T-helper 1 cell treated with Interleukin-12 subunit alpha and Interleukin-12 subunit beta and Interleukin-4 antibody, amounts not matched to agents 30 μg/mL and 1 μg/mL, for 36 hours (primary cell): ENCODE results near the gene ASTL.

Source experiments
- H3K27ac Mint-ChIP-seq: one replicate; pipeline ENCODE4 v1.8.0; 2021; ENCODE audit warnings: mild to moderate bottlenecking, mixed read lengths
- H3K27me3 Mint-ChIP-seq: one replicate; pipeline ENCODE4 v1.8.0; 2021; ENCODE audit warnings: low read depth, mixed read lengths
- H3K36me3 Mint-ChIP-seq: one replicate; pipeline ENCODE4 v1.8.0; 2021; ENCODE audit warnings: low read depth, mixed read lengths
- H3K4me1 Mint-ChIP-seq: one replicate; pipeline ENCODE4 v1.8.0; 2021; ENCODE audit warnings: low read depth, mixed read lengths
- H3K4me3 Mint-ChIP-seq: one replicate; pipeline ENCODE4 v1.8.0; 2021; ENCODE audit warnings: mild to moderate bottlenecking, moderate library complexity, mixed read lengths
- H3K9me3 Mint-ChIP-seq: one replicate; pipeline ENCODE4 v1.8.0; 2021; ENCODE audit warnings: mixed read lengths

Gene ASTL

DNA sequence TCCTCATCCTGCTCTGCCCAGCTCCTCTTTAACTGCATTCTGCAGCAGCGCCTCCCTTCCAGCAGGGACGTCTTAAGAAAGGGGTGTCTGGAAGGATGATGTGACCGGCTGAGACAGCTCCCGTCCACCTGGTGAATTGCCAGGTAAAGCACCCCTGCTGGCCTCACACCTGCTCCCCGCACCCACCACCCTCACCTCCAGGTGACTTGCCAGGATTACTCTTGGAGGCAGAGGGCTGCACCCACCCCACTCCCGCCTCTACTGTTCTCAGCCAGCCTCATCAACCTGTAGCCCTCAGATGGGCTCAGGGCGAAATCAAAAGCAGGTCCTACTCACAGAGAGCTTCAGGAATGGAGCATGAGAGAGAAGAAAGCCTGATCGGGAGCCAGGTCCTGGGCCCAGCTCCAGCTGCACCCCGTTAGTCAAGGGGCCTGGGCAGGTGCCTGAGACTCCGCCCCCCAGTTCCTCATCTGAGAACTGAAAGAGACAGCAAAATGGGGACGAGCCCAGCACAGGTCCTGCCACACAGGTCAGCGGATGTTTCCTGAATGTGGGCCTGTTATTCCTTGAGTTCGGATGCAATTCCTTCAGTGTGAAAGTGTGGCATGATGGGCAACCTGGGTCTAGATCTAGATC lies 27.6 kb downstream of the ASTL start:
- H3K27ac Mint-ChIP-seq: no peak overlapping the region
- H3K36me3 Mint-ChIP-seq: no peaks in the 10 kb centered on the region
- H3K9me3 Mint-ChIP-seq: peaks cover 2% of the 10 kb centered on the region
- peaks cover 17% of the 10 kb centered on the region for H3K27me3 Mint-ChIP-seq
- H3K4me3 Mint-ChIP-seq: no peak overlapping the region
- H3K4me1 Mint-ChIP-seq: peaks cover 6% of the 10 kb centered on the region

DNA sequence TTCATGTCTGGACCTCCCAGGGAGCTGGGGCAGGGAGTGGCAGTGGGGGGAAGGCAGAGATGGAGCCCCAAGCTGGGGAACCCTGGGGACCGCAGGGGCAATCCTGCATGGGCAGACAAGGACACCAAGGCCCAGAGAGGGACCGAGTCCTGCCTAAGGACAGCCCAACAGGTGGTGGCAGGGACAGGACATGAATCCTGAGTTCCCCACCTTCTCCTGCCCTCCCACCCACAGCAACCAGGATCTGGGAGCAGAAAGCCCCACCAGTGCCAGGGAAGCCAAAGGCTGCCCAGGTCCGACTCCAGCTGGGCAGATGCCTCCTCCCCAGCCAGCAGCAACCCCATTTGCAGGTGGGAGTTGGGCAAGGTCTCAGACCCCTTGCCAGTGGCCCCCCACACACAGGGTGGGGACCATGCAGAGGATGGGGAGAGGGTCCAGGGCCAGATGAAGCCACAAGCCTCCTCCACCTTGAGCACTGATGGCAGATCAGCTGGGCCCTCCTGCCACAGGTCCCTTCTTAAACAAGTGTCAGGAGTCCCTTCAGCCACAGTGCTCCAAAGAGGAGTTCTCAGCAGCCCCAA lies 28.3 kb downstream of the ASTL start:
- Mint-ChIP-seq H3K9me3 (peaks cover 9% of the 10 kb centered on the region), H3K4me1 (no peaks in the 10 kb centered on the region), H3K27me3 (peaks cover 10% of the 10 kb centered on the region), H3K27ac (no peak overlapping the region), H3K4me3 (no peak overlapping the region), H3K36me3 (no peaks in the 10 kb centered on the region)

DNA sequence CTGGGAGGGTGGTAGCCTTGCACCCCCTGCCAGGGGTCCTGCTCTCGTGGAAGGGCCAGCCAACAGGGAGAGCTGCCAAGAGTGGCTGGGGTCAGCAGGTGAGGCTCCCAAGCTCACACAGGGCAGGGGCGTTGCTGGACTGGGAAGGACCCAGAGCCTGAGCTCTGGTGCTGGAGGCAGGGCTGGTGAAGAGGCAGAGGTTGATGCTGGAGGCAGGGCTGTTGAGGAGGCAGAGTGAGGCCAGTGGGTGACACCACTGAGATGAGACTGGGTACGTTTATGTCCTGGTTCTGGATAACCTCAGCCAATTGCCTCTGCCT lies 29.0 kb downstream of the ASTL start:
- H3K27me3 Mint-ChIP-seq: peaks cover 5% of the 10 kb centered on the region
- peaks cover 12% of the 10 kb centered on the region for H3K9me3 Mint-ChIP-seq
- no peak overlapping the region for H3K4me3 Mint-ChIP-seq
- no peak overlapping the region for H3K27ac Mint-ChIP-seq
- no peaks in the 10 kb centered on the region for H3K4me1 Mint-ChIP-seq
- H3K36me3 Mint-ChIP-seq: no peaks in the 10 kb centered on the region

DNA sequence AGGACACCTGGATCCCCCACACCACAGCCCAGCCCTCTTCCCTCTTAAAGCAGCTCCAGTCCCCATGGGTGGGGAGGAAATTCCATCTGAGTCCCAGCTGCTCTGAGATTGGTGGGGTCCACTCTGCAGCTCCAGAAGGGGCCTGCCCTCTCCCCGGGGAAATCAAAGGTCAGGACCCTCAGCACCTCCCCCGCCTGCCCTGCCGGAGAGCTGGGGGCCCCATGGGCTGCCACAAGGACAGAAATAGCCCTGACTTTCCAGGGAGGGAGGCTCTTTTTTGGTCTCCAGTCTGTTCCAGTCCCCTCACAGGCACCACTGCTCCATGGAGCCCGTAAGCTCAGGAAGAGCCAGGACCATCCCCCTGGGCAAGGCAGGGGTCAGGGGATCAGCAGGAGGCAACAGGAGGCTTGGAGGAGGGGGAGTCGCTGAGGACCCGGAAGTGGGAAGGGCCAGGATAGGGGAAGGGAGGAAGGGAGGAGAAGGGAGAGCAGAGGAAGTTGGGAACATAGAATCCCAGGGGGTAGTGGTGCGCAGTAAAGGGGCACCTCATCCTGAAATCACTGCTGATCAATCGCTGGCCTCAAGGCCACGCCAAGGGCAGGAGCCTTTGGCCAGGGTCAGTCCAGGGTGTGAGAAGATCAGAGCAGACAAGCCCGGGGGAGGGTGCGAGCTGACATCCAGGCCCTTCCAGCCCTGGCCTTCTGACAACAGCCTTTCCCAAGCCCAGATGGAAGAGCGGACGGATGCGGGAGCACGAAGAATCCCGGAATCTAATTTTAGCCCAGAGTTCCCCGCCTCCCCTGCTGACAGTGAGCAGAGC lies 29.6 kb downstream of the ASTL start:
- H3K4me3 Mint-ChIP-seq: no peak overlapping the region
- H3K27me3 Mint-ChIP-seq: peaks cover 2% of the 10 kb centered on the region
- H3K27ac Mint-ChIP-seq: no peak overlapping the region
- no peaks in the 10 kb centered on the region for H3K4me1 Mint-ChIP-seq
- peaks cover 12% of the 10 kb centered on the region for H3K9me3 Mint-ChIP-seq
- no peaks in the 10 kb centered on the region for H3K36me3 Mint-ChIP-seq

DNA sequence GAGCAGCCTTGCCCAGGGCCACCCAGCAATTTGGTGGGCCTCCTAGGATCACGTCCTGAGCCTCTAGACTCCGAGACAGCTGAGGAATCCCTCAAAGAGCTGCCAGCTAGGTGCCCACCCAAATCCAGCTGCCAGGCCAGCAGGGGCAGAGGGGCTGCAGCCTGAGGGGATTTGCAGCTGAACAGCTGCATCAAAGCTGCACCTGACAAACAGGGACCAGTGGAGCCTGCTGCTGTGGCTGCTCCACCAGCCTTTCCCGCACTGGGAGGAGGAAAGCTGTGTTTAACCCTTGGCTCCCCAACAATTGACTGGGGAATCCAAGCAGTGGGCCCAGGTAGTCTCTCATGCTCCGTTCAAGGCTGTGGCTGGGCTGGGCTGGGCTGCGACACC lies 30.2 kb downstream of the ASTL start:
- H3K27ac Mint-ChIP-seq: no peak overlapping the region
- no peaks in the 10 kb centered on the region for H3K4me1 Mint-ChIP-seq
- H3K27me3 Mint-ChIP-seq: no peaks in the 10 kb centered on the region
- no peak overlapping the region for H3K4me3 Mint-ChIP-seq
- peaks cover 12% of the 10 kb centered on the region for H3K9me3 Mint-ChIP-seq
- no peaks in the 10 kb centered on the region for H3K36me3 Mint-ChIP-seq

DNA sequence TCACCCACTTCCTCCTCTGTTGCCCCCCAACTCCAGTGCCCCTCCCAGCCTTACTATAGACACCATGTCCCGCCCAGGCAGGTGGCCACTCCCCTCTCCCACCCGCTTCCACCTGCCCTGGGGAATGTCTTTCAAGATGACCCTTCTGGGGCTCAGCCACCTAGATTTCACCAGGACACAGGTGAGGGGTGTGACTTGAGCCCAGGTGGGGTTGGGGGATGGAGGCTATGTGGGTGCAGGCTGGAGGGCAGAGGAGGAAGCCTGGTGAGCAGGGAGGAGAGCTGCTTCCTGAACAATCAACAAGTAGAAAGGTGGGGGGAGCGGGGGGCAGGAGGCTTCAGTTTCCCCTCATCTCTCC lies 30.6 kb downstream of the ASTL start:
- Mint-ChIP-seq H3K9me3 (peaks cover 12% of the 10 kb centered on the region), H3K4me1 (no peaks in the 10 kb centered on the region), H3K27me3 (no peaks in the 10 kb centered on the region), H3K36me3 (no peaks in the 10 kb centered on the region), H3K27ac (no peak overlapping the region), H3K4me3 (no peak overlapping the region)

DNA sequence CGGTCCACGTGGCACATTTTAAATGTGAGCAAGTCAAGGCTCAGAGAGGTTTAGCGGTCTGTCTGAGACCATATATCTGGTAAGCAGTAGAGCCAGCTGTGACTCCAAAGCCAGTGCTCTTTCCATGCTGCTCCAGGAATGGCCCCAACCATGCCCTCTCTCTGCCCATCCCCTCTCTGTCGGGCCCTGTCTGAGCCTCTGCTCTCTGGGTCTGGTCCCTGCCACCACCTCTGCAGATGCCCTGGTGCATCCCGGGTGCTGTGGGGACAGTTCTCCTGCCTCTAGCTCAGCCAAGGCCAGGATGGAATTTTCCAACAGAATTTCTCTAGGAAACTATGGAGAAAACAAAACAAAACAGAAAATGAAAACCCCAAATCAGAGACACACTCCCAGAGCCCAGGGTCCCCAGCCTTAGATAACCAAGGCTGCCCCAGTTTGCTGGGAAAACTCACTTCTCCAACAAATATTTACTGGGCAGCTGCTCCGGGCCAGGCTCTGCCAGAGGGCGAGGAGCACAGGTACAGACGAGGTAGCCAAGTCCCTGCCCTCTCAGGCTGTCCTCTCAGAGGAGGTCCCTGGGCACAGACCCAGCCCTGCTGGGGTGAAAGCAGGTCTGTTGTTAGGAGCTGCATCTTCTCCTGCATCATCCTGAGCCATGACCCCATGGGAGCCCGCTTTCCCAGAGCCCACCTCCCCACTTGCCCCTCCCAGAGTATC lies 31.2 kb downstream of the ASTL start:
- H3K4me3 Mint-ChIP-seq: no peak overlapping the region
- no peaks in the 10 kb centered on the region for H3K36me3 Mint-ChIP-seq
- H3K4me1 Mint-ChIP-seq: no peaks in the 10 kb centered on the region
- H3K27me3 Mint-ChIP-seq: no peaks in the 10 kb centered on the region
- H3K9me3 Mint-ChIP-seq: peaks cover 12% of the 10 kb centered on the region
- no peak overlapping the region for H3K27ac Mint-ChIP-seq

DNA sequence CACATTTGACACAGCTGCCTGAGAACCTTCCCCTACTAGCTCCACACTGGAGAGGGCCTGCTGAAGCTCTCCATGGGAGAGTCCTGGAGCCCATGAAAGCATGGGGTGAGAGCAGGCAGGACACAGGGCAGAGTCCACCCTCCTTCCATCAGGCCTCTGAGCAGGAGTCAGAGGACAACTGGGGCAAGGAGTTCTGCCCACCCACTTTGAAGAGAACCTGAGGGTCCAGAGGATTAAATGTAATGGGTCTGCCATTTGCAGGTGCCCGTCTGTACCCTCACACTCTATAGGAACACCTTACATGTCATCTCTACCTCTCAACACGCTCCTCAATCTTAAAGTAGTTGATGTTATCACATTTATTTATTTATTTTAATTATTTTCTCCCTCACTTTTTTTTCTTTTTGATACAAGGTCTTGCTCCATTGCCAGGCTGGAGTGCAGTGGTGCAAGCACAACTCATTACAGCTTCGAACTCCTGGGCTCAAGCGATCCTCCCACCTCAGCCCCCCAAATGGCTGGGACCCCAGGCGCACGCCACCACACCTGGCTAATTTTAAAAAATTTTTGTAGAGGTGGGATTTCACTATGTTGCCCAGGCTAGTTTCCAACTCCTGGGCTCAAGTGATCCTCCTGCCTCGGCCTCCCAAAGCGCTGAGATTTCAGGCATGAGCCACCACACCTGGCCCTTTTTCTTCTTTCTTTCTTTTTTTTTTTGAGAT lies 32.1 kb downstream of the ASTL start:
- H3K4me3 Mint-ChIP-seq: no peak overlapping the region
- no peaks in the 10 kb centered on the region for H3K4me1 Mint-ChIP-seq
- peaks cover 12% of the 10 kb centered on the region for H3K9me3 Mint-ChIP-seq
- H3K27me3 Mint-ChIP-seq: no peaks in the 10 kb centered on the region
- no peaks in the 10 kb centered on the region for H3K36me3 Mint-ChIP-seq
- no peak overlapping the region for H3K27ac Mint-ChIP-seq

DNA sequence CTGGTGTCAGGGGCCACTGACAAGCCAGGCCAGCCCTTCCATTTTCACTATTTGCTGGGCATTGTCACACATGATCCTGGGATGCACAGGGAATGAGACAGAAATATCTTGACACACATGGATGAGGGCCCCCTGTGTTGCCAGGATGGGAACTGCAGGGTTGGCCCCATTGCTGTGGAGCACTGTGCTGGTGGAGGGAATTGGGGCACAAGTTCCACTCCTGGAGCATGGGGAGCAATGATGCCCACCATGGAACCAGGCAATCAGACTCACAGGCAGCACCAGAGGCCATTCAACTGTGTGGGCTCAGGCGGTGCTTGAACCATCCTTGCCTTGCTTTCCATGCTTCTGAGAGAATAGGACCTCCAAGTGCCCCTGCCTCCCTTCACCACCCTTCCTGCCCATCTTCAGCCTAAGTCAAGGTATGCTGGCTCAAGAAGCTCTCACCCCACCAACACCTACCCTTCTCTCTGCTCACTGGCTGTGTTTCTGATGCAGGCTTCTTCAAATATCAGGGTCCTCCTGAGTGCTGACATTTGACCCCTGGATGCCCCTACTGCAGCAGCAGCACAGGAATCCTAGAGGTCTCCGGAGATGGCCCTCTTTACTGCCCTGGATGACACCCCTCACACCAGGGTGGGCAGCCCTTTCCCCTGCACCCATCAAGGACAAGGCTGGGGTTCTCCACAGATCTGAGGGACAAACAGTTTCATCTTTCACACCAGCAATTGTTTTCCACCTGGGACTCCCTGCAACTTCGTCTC lies 33.0 kb downstream of the ASTL start:
- Mint-ChIP-seq H3K4me3 (no peak overlapping the region), H3K36me3 (no peaks in the 10 kb centered on the region), H3K4me1 (no peaks in the 10 kb centered on the region), H3K27ac (no peak overlapping the region), H3K27me3 (no peaks in the 10 kb centered on the region), H3K9me3 (peaks cover 12% of the 10 kb centered on the region)

DNA sequence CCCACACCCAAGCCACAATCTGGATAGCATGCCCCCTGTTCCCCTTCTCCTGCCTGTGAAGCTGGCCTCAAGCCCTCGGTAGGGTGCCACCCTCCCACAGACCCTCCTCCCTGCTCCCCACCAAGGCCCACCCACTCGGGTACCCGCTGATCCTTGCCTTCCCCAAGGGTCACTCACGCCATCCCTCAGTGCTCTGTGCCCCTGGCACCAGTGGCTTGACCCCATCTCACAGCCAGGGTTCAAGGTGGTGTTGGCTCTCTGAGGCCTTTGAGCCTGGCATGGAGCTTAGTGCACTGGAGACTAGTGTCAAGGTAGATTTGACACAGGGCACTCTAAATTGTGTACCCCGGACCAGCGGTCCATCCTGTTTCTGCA lies 33.8 kb downstream of the ASTL start:
- no peak overlapping the region for H3K27ac Mint-ChIP-seq

DNA sequence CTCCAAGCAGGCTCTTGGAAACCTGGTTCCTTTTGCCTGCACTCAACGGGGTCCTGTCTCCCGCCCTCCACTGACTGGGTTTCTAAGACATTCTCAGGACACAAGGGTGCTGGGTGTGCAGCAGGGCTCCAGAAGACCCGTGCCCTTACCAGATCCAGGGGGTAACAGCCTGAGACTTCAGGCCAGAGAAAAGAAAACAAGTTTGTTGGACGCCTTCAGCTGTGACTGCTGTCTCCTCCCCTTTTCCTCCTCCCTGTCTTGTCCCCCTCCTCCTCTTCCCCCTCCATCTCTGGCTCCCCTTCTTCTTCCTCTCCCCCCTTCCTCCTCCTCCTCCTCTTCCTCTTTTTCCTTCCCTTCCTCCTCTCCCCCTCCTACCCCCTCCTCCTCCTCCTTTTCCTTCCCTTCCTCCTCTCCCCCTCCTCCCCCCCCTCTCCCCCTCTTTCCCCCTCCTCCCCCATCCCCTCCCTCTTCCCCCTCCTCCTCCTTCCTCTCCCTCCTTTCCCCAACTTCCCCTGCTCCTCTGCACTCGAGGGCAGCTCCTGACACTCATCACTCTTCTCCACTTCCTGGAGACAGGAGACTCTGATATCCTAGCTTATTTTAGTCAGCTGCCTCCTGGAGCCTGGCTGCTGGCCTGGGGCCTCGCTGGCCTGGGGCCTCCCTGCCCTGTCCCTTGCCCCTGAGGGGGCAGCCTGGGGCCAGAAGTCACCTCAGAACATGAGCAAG lies 34.4 kb downstream of the ASTL start:
- H3K4me3 Mint-ChIP-seq: no peak overlapping the region
- H3K36me3 Mint-ChIP-seq: no peaks in the 10 kb centered on the region
- no peaks in the 10 kb centered on the region for H3K27me3 Mint-ChIP-seq
- no peaks in the 10 kb centered on the region for H3K4me1 Mint-ChIP-seq
- H3K27ac Mint-ChIP-seq: no peak overlapping the region
- peaks cover 12% of the 10 kb centered on the region for H3K9me3 Mint-ChIP-seq

More for the DNA sequence above, 33.8 kb downstream of the ASTL start:
- H3K4me3 Mint-ChIP-seq: no peak overlapping the region
- H3K27me3 Mint-ChIP-seq: no peaks in the 10 kb centered on the region
- H3K4me1 Mint-ChIP-seq: no peaks in the 10 kb centered on the region
- H3K9me3 Mint-ChIP-seq: peaks cover 12% of the 10 kb centered on the region
- H3K36me3 Mint-ChIP-seq: no peaks in the 10 kb centered on the region

DNA sequence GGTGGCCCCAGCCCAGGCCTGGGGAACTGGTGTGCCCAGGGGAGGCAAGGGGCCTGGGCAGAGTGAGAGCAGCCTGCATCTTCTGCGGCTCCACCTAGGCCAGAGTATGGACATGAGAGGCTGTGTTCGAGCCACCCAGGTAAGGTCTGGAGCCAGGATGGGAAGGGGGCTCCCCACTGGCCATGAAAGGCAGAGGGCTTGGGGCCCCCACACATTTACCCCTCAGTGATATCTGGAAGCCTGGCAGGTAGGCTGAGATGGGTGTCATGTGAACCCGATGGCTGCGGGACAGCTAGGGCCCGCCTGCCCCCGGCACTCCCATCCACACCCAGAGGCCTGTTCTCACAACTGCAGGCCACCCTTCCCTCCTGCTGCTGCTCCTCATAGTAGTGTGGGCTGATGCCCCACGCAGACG lies 35.1 kb downstream of the ASTL start:
- Mint-ChIP-seq H3K27ac (no peak overlapping the region), H3K36me3 (no peaks in the 10 kb centered on the region), H3K4me3 (no peak overlapping the region), H3K27me3 (no peaks in the 10 kb centered on the region), H3K9me3 (peaks cover 12% of the 10 kb centered on the region), H3K4me1 (no peaks in the 10 kb centered on the region)

DNA sequence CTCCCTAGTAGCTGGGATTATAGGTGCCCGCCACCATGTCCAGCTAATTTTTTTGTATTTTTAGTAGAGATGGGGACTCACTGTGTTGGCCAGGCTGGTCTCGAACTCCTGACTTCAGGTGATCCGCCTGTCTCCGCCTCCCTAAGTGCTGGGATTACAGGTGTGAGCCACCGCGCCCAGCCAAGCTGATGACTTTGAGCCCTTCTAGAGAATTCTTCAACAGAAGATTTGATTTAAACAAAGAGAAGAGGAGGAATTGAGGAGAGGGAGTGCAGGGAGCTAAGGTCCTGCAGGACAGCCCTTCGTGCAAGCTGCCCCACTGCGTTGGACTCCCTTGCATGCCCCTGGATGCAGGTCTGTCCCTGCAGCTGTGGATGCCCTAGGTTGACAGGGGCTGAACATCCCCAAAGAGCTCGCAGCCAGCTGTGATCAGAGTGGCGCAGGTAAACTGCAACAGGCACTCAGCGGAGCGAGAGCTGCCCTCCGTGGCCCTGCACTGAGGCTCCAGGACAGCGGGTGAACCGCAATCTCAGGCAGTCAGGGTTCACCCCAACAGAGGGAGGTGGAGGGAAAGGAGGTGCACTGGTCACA lies 35.6 kb downstream of the ASTL start:
- Mint-ChIP-seq H3K36me3 (no peaks in the 10 kb centered on the region), H3K4me1 (no peaks in the 10 kb centered on the region)

More for the DNA sequence above, 35.6 kb downstream of the ASTL start:
- H3K9me3 Mint-ChIP-seq: peaks cover 12% of the 10 kb centered on the region
- no peak overlapping the region for H3K27ac Mint-ChIP-seq
- H3K27me3 Mint-ChIP-seq: no peaks in the 10 kb centered on the region
- no peak overlapping the region for H3K4me3 Mint-ChIP-seq
